ENCODE data around the gene RCAN2. TPM values are rescaled to one million over a fixed set of nuclear protein-coding genes. Genes with fewer than 3 reads are reported as not detected.

Gene RCAN2
- total and polyA plus RNA-seq, 2 donors (not counting 3 experiments of a cell fraction or from before 2014, with no cell fraction given) = 0.07 to 0.33 TPM

DNA sequence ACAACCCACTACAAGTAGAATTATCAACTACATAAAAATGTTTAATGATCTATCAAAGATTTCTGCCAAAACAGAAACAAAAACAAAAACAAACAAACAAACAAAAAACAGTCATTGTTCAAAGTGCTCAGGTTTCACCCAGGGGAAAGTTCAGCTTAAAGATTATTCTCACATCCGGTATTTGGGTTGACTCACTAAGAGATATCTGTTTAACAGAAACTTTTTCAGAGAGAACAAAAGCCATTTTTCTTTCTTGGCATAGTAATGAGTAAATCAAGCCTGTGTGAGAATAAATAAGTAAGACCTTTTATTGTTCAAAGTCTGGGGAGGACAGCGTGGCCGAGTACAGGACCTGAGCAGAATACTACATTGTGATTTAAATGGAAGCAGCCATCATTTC lies 143.6 kb downstream of the RCAN2 start:
- H2AFZ ChIP-seq (ENCODE audit: low read depth, low read length) = no peak overlapping the region
- DNase-seq (ENCODE audit: low read depth, low spot score) (no peak), FAIRE-seq (no peak)
- ChIA-PET POLR2A (no interaction called here), CTCF (no interaction called here)
- H3K36me3 ChIP-seq (ENCODE audit: control insufficient read depth in 2 of 2, extremely low read depth in 1 of 2, insufficient read depth in 2 of 2, low read length in 2 of 2) = no peaks in the 10 kb centered on the region
- no peak overlapping the region for H3K4me3 ChIP-seq (replicated peaks in 1 of 3; ENCODE audit: insufficient read depth in 1 of 3, low read depth in 1 of 3, low read length in 3 of 3)
- dilution Hi-C loops (cut with MboI; ENCODE audit: extremely low pct_ligation_motif_present, low sequenced_read_pairs) (no loop called here), intact Hi-C loops (cut with micrococcal nuclease) (no loop called here)
- H3K9me1 ChIP-seq (replicated peaks; ENCODE audit: control insufficient read depth, extremely low read depth, insufficient read depth, low read length) = no peaks in the 10 kb centered on the region
- no peak overlapping the region for H3K27ac ChIP-seq (ENCODE audit: insufficient read depth, low read depth, low read length)
- no peak for TF ChIP-seq FOS (IDR thresholded peaks at IDR 0.05; ENCODE audit: borderline replicate concordance, insufficient read depth, low read length)
- TF ChIP-seq JUN (IDR thresholded peaks at IDR 0.05; ENCODE audit: borderline replicate concordance, insufficient read depth, insufficient read length, low read depth) = no peak
- TF ChIP-seq MAX (IDR thresholded peaks at IDR 0.05; ENCODE audit: insufficient read depth, insufficient read length) = no peak
- no peak for TF ChIP-seq GATA2 (IDR thresholded peaks at IDR 0.05; ENCODE audit: insufficient read depth, insufficient read length, low read depth, low read length)
- TF ChIP-seq POLR2AphosphoS5 (IDR thresholded peaks at IDR 0.05; ENCODE audit: insufficient read depth, low read depth, low read length) = no peak
- no peak for TF ChIP-seq EZH2 (IDR thresholded peaks at IDR 0.05; ENCODE audit: borderline replicate concordance, low read depth, low read length, severe bottlenecking)
- TF ChIP-seq POLR2A (IDR thresholded peaks at IDR 0.05; ENCODE audit: low read depth, low read length) = no peak
- TF ChIP-seq CTCF (IDR thresholded peaks at IDR 0.05; ENCODE audit: extremely low read depth in 1 of 2, insufficient read depth in 1 of 2, low read depth in 1 of 2, low read length in 2 of 2) = no peak
- TF ChIP-seq MYC (IDR thresholded peaks at IDR 0.05; ENCODE audit: low read depth, low read length) = no peak
- no peak overlapping the region for H3K4me2 ChIP-seq (ENCODE audit: insufficient read depth, low read length)
- BruUV-seq (replicated peaks) = no TSS peak
- no peak overlapping the region for H3K9ac ChIP-seq (replicated peaks; ENCODE audit: extremely low read depth, insufficient read depth, low read length)
- H3K9me3 ChIP-seq (replicated peaks; ENCODE audit: control insufficient read depth, insufficient read depth, low read length) = no peaks in the 10 kb centered on the region
- no peaks in the 10 kb centered on the region for H3K4me1 ChIP-seq (ENCODE audit: control insufficient read depth, extremely low read depth, insufficient read depth, low read length)
- H4K20me1 ChIP-seq (replicated peaks; ENCODE audit: control insufficient read depth, extremely low read depth, insufficient read depth, low read length) = no peaks in the 10 kb centered on the region
- H3K27me3 ChIP-seq (ENCODE audit: control insufficient read depth in 2 of 2, insufficient read depth in 2 of 2, low read length in 2 of 2) = no peaks in the 10 kb centered on the region
- H3K79me2 ChIP-seq (ENCODE audit: control insufficient read depth, insufficient read depth, low read length) = no peaks in the 10 kb centered on the region
